Daoy (cell line): ENCODE results near the gene TMEM86B. TPM values are rescaled to one million over a fixed set of nuclear protein-coding genes. Genes with fewer than 3 reads are reported as not detected.

Experiments used
- DNase-seq: peaks from one replicate; pipeline ENCODE4 v3.0.0-alpha.2; 2015; ENCODE audit warnings: low read depth
- total RNA-seq: library from RNA; depleted of rRNA; stranded (reverse); fragments of >200 nt; shearing (Covaris generic); gene quantifications from 2 replicates; pipeline ENCODE4 v1.2.3, GENCODE V29; 2014; rRNA removed

TMEM86B gene, protein sequence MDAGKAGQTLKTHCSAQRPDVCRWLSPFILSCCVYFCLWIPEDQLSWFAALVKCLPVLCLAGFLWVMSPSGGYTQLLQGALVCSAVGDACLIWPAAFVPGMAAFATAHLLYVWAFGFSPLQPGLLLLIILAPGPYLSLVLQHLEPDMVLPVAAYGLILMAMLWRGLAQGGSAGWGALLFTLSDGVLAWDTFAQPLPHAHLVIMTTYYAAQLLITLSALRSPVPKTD
- 0.95 and 1.8 TPM in 2 replicates for total RNA-seq

DNA sequence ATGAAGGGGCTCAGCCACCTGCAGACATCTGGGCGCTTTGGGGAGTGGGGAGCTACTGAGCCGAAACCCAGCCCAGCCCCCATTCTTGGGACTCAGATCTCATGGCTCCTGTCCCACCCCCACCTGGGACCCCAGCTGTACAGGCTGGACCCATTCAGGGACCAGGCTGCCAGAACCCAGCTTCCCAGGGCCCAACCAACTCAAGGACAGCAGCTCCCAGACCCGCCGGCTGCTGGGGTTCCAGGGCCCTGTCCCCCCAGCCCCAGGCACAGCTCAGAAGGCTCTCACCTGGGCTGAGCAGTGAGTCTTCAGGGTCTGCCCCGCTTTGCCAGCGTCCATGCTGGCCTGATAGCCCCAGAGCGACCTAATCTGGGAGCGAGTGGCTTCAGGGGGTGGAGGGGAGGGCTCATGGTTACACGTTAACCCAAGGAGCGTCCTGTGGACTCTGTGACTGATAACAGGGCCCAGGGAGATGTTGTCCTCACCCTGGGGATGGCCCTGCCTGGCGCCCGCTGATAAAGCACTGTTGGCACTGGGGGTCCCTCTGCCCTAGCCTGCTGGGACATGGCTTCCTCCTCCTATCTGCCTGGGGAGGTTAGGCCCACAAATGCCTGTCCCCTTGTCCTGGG is at the start of gene TMEM86B:
Gene TMEM86B (minus strand): TSS at position 361 of the 629 bp plus-strand sequence. CDS start 22 bp downstream, at position 339.
- DNase-seq, result no peak

DNA sequence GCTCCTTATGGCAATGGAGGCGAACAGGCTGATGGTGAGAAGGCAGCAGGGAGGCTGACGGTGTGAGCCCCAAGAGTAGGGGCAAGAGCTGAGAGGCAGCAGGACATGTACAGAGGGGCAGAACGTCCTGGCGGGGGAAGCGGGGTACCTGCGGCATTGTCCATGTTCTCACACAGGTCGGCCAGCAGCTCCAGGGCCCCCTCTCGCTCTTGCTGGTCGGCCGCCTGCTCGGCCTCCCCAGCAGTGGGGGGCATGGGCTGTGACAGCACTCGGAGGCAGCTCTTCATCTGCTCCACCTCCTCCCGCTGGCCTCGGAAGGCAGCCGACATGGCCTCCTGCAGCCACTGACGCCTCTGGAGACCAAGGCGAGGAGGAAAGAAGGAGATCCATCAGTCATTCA is 48.9 kb upstream of the TMEM86B start:
- DNase-seq, result no peak

DNA sequence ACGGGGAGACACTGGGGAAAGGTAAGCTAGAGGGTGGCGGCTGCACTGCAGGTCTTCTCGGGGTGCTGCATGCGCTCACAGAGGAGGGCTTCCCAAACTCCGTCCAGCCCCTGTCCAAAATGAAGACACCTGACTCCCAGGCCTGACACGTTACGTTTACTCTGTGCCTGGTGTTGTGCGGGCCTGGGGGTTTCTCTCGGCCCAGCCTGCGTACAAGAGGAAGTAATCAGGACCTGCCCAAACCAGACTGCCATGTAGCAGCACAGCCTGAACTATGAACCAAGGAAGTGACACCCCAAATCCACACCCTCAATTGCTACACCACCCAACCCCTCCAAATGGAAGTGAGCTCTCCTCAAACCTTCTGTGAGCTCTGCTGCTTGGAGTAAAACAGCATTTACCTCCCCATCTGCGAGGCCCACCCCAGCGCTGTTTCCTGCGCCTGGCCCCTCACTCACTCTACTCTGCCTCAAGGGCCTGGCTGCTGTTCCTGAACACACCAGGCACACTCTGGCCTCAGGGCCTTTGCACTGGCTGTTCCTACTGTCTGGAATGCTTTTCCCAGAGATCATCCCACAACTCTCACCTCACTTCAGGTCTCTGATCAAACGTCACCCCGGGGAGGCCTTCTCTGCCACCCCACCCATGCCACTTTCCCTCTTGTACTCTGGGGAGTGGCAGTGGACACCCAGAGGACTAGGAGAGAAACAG is 48.3 kb upstream of the TMEM86B start:
- no peak for DNase-seq

GRCh38 chr19:55275851-55276719 is 47.5 kb upstream of the TMEM86B start:
- no peak for DNase-seq

- no peak for DNase-seq
Observed at GRCh38 chr19:55273978-55274707, 45.6 kb upstream of the TMEM86B start.

DNA sequence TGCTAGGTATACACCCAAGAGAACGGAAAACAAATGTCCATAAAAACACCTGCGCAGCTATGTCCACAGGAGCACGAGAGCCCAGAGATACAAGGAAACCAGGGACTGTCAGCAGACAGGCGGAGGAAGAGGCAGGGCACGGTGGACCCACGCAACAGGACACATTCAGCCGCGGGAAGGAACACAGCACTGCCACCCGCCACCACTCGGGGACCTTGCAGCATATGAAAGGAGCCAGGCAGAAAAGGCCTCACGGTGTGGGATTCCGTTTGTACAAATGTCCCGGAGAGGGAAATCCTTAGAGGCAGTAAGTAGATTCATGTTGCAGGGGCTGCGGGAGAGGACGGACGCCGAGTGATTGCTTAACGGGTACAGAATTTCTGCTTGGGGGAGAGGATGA is 43.6 kb upstream of the TMEM86B start:
- DNase-seq, result no peak

GRCh38 chr19:55270172-55270942 is 41.8 kb upstream of the TMEM86B start:
- DNase-seq, result no peak

GRCh38 chr19:55269299-55269698 is 40.7 kb upstream of the TMEM86B start:
- no peak for DNase-seq

DNA sequence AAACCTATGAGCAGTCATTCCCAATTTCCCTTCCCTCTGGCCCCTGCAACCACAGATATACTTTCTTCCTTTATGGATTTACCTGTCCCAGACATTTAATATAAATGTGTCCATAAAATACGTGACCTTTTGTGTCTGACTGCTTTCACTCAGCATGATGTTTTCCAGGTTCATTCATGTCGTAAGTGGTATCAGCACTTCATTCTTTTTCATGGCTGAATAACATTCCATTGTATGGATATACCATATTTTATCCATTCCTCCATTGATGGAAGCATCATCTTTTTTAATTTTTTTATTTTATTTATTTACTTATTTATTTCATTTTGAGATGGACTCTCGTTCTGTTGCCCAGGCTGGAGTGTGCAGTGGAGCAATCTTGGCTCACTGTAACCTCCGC is 38.3 kb upstream of the TMEM86B start:
- DNase-seq, result no peak

GRCh38 chr19:55266404-55266803 is 37.8 kb upstream of the TMEM86B start:
- DNase-seq, result no peak

DNA sequence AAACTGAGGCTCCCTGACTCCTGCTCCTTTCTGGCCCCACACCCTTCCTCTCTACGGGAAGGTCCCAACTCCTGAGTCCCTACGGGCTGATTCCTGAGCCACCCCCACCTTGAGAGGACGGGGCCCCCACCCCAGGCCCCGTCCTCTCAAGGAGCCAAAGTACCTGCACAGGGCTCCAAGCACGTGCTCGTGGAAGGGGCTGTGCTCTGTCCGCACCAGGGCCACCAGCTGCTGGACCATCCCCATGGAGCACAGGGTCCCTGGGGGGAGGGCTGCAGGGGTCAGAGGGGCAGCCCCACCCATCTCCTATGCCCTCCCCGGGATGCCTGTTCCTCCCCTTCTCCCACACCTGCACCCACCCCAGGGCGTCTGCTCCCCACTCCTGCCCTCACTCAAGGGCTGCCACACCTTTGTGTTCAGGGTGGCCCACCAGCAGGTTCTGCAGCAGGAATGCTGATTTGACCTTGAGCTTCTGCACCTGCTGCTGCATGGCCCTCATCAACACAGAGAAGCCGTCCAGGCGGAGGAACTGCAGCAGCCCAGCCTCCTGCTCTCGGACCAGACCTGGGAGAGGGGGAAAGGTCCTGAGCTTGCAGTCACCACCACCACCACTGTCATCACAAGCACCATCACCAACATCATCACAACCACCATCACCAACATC is 37.3 kb upstream of the TMEM86B start:
- DNase-seq, result no peak

- DNase-seq, result no peak
Observed at GRCh38 chr19:55265173-55265572, 36.6 kb upstream of the TMEM86B start.

DNA sequence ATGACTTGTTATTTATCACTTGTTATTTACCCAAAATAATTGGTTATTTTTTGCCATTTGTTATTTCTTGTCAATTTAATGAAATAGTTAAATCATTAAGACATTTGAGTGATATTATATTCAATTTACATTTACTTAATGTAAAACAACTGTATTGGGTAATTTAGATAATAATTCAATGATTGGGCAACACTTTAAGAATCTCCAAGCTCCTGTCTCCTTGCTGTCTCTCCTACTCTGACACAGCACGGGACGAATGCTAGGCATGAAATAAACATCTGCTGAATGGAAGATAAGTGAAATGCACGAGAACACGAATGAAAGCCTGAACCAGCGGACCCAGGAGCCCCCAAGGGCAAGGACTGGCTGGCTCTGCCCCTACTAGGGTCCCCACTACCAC is 36.0 kb upstream of the TMEM86B start:
- DNase-seq, result no peak

DNA sequence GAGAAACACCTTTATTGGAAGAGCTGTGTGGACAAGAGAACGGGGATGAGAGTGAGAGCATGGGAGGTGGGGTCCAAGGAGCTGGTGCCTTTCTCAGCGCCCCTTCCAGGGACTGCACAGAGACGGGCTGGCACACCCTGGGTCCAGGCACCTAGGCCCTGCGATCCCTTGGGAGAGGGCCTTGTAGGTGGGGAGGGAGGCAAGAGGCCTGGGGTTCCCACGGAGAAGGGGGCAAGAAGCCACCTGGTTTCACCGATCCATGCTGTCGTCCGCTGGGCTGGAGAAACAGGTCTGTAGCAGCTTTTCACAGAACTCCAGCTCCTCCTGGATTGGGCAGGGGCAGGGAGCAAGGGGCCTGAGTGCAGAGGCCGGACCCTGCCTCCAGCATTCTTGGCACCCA is 33.8 kb upstream of the TMEM86B start:
- no peak for DNase-seq

DNA sequence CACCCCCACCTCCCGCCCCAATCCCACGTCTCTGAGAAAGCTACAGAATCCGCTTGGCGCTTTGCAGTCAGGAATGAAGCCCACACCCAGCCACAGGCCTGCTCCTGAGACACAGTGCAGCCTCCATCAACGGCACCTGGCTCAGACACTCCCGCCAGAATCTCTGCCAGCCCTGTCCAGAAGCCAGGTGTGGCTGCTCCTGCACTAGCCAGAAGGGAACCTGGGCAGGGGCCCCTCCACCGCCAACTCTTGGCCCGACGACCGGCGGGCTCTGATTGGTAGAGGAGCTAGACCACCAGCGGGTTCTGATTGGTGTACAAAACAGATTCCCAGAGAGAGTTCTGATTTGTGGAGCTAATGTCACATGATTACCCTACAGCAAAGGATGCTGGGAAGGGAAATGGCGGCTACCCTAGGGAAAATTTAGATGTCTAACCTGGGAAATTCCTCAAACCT is 33.1 kb upstream of the TMEM86B start:
- DNase-seq, result no peak

DNA sequence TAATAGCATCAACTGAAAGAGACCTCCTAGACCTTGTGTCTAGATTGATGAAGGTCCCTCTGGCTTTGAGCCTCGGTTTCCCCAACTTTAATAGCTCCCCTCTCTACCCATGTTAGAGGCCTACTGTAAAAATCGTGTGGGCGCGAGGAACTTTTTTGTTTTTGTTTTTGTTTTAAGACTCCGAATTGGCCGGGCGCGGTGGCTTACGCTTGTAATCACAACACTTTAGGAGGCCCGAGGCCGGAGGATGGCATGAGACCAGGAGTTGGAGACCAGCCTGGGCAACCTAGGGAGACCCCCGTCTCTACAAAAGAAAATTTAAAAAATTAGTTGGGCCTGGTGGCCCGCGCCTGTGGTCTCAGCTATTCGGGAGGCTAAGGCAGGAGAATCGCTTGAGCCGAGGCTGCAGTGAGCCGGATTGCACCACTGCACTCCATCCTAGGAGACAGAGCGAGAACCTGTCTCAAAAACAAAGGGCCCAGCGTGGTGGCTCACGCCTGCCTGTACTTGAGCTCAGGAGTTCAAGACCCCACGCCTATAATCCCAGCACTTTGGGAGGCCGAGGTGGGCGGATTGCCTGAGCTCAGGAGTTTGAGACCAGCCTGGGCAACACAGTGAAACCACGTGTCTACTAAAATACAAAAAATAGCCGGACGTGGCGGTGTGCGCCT is 31.1 kb upstream of the TMEM86B start:
- DNase-seq, result no peak

- DNase-seq, result peak; percentile 100
Observed at GRCh38 chr19:55258828-55259539, 30.4 kb upstream of the TMEM86B start, which contains the start of gene PPP6R1. PPP6R1 (minus strand) TSS chr19:55259017; CDS start chr19:55247103, 11,914 bp downstream.

DNA sequence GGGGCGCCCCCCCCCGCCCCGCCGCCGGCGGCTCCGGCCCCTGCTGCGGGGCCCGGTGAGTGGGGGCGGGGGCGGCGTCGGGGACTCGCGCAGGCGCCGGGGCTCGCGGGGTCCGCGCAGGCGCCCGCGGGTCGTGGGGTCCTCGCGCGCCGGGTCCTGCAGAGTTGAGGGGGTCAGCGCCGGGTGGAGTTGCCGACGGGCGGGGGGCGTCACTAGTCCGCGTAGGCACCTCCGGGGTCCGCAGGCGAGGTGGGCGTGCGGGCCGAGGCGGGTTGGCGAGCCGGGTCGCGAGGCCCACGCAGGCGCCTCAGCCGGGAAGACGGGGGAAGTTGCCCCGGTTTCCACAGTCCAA is 29.9 kb upstream of the TMEM86B start:
- DNase-seq, result no peak
